Measurements from ENCODE around the gene ZBTB40.
A peak's percentile ranks its signal among the peaks of the same experiment; 100 is the strongest.

The ZBTB40 gene

DNA sequence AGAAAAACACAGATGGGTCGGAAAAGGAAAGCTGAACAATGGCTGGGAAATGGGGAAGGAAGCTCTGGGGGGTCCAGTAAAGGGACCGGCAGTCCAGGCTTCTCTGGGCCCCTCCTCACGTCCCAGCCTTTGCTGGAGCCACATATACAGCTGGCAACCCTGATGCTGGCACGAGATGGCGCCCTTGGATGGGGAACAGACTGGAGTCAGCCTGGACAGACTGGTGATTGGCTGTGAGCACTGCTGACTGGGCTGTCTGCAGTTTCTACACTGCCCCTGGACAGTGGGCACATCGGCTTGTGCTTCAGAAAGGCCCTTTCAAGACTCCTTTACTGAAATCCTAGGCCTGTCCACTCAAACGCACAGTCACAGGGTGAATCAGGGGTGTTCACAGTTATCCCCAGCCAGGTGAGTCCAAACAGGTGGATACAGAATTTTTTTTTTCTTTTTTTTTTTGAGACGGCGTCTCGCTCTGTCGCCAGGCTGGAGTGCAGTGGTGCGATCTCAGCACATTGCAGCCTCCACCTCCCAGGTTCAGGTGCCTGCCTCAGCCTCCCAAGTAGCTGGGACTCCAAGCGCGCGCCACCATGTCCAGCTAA lies 31.1 kb upstream of the ZBTB40 start:
- TF ChIP-seq, protein P1, sequence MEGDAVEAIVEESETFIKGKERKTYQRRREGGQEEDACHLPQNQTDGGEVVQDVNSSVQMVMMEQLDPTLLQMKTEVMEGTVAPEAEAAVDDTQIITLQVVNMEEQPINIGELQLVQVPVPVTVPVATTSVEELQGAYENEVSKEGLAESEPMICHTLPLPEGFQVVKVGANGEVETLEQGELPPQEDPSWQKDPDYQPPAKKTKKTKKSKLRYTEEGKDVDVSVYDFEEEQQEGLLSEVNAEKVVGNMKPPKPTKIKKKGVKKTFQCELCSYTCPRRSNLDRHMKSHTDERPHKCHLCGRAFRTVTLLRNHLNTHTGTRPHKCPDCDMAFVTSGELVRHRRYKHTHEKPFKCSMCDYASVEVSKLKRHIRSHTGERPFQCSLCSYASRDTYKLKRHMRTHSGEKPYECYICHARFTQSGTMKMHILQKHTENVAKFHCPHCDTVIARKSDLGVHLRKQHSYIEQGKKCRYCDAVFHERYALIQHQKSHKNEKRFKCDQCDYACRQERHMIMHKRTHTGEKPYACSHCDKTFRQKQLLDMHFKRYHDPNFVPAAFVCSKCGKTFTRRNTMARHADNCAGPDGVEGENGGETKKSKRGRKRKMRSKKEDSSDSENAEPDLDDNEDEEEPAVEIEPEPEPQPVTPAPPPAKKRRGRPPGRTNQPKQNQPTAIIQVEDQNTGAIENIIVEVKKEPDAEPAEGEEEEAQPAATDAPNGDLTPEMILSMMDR (IDR thresholded peaks at IDR 0.05; ENCODE audit: poor library complexity, severe bottlenecking) = peak; percentile 79
- Histone ChIP-seq H3K36me3 (ENCODE audit: low read depth) (no peaks in the 10 kb centered on the region), H3K4me1 (ENCODE audit: insufficient read depth, poor library complexity, severe bottlenecking) (no peaks in the 10 kb centered on the region), H3K4me3 (ENCODE audit: severe bottlenecking) (no peak overlapping the region), H3K9me3 (ENCODE audit: severe bottlenecking) (no peaks in the 10 kb centered on the region), H3K27ac (ENCODE audit: poor library complexity, severe bottlenecking) (no peak overlapping the region), H3K27me3 (ENCODE audit: insufficient read depth, poor library complexity, severe bottlenecking) (no peaks in the 10 kb centered on the region)
- DNase-seq (ENCODE audit: low spot score) (no peak), ATAC-seq (ENCODE audit: low read depth) (peak; percentile 97)

DNA sequence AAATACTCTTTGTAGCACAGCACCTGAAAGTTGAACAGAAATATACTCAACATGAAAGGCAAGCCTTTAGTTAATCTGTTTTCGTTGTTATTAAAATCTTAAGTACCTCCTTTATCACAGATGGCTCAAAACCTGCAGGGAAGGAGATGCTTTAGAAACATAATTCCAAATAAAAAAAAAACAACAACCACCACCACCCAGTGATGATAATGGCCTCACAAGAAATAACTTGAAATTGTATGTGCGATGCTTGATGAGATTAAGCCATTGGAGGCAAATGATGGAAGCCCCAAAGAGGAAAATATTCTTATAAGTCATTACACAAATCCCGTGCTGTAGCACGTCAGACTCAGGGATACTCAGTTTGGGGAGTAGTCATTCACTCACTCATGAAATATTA lies 24.9 kb upstream of the ZBTB40 start:
- H3K27ac ChIP-seq (ENCODE audit: poor library complexity, severe bottlenecking) = no peak overlapping the region
- ATAC-seq (ENCODE audit: low read depth) (no peak), DNase-seq (ENCODE audit: low spot score) (no peak)
- no peaks in the 10 kb centered on the region for H3K27me3 ChIP-seq (ENCODE audit: insufficient read depth, poor library complexity, severe bottlenecking)
- no peaks in the 10 kb centered on the region for H3K4me1 ChIP-seq (ENCODE audit: insufficient read depth, poor library complexity, severe bottlenecking)
- no peaks in the 10 kb centered on the region for H3K9me3 ChIP-seq (ENCODE audit: severe bottlenecking)
- TF ChIP-seq, protein P1 (IDR thresholded peaks at IDR 0.05; ENCODE audit: poor library complexity, severe bottlenecking) = no peak
- H3K36me3 ChIP-seq (ENCODE audit: low read depth) = no peaks in the 10 kb centered on the region
- no peak overlapping the region for H3K4me3 ChIP-seq (ENCODE audit: severe bottlenecking)

DNA sequence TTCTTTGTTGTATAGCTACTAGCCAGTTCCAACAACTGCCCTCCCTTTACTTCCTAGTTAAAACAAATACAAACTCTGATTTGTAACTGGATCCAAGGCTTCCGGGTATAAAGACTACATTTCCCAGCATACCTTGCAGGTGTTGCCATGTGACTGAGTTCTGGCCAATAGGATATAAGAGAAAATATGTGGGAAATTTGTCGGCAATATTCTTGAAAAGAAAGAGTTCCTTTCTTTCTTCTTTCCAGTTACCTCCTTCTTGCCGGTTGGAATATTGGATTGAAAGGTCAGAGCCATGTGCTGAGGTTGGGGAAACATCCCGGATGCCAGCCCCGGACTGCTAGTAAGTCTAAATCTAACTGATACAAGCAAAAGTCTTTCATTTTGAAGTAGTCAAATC lies 23.0 kb upstream of the ZBTB40 start:
- TF ChIP-seq, protein P1 (IDR thresholded peaks at IDR 0.05; ENCODE audit: poor library complexity, severe bottlenecking) = no peak
- no peaks in the 10 kb centered on the region for H3K27me3 ChIP-seq (ENCODE audit: insufficient read depth, poor library complexity, severe bottlenecking)
- peak overlapping the region; percentile 47 for H3K4me3 ChIP-seq (ENCODE audit: severe bottlenecking)
- H3K4me1 ChIP-seq (ENCODE audit: insufficient read depth, poor library complexity, severe bottlenecking) = no peaks in the 10 kb centered on the region
- no peak for DNase-seq (ENCODE audit: low spot score)
- no peaks in the 10 kb centered on the region for H3K36me3 ChIP-seq (ENCODE audit: low read depth)
- no peaks in the 10 kb centered on the region for H3K9me3 ChIP-seq (ENCODE audit: severe bottlenecking)
- peak; percentile 74; the same call in 2 of the 3 replicates for ATAC-seq (ENCODE audit: low read depth)
- no peak overlapping the region for H3K27ac ChIP-seq (ENCODE audit: poor library complexity, severe bottlenecking)

DNA sequence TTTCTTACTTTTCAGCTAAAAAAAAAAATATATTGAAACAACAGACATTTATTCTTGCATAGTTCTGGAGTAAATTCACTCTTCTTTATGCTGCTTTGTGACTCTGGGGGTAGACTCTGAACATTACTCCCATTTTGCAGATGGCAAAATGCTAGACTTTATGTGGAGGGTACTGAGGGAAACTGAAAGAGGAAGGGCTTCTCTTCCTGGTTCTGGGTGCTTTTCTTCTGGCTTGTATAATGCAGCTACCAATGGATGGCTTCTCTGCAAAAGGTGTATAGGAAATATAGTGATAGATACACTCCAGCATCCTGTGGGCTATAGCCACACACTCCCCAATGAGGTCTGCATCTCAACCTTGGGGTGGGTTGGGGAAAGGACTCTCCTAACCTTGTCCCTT lies 19.7 kb upstream of the ZBTB40 start:
- H3K36me3 ChIP-seq (ENCODE audit: low read depth) = no peaks in the 10 kb centered on the region
- no peak overlapping the region for H3K27ac ChIP-seq (ENCODE audit: poor library complexity, severe bottlenecking)
- no peaks in the 10 kb centered on the region for H3K9me3 ChIP-seq (ENCODE audit: severe bottlenecking)
- DNase-seq (ENCODE audit: low spot score) = no peak
- TF ChIP-seq, protein P1 (IDR thresholded peaks at IDR 0.05; ENCODE audit: poor library complexity, severe bottlenecking) = no peak
- H3K27me3 ChIP-seq (ENCODE audit: insufficient read depth, poor library complexity, severe bottlenecking) = peaks cover 4% of the 10 kb centered on the region
- ATAC-seq (ENCODE audit: low read depth) = no peak
- no peaks in the 10 kb centered on the region for H3K4me1 ChIP-seq (ENCODE audit: insufficient read depth, poor library complexity, severe bottlenecking)
- H3K4me3 ChIP-seq (ENCODE audit: severe bottlenecking) = no peak overlapping the region

DNA sequence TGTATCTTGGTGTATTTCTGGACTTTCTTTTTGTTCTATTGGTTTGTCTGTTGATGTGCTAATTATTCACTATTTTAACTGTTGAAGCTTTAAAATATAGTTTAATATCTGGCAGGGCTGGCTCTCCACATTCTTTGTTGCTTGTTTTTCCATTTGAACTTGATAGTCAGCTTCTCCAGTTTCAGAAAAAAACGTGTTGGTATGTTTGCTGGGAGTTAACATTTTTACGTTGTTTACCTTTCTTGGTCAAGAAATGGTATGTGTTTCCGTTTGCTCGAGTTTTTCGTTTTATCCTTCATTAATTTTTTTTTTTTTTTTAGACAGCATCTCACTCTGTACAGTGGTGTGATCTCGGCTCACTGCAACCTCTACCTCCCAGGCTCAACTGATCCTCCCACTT lies 16.9 kb upstream of the ZBTB40 start:
- Histone ChIP-seq H3K9me3 (ENCODE audit: severe bottlenecking) (peaks cover 6% of the 10 kb centered on the region), H3K27me3 (ENCODE audit: insufficient read depth, poor library complexity, severe bottlenecking) (peaks cover 4% of the 10 kb centered on the region), H3K4me1 (ENCODE audit: insufficient read depth, poor library complexity, severe bottlenecking) (no peaks in the 10 kb centered on the region), H3K27ac (ENCODE audit: poor library complexity, severe bottlenecking) (no peak overlapping the region), H3K36me3 (ENCODE audit: low read depth) (no peaks in the 10 kb centered on the region), H3K4me3 (ENCODE audit: severe bottlenecking) (no peak overlapping the region)
- no peak for DNase-seq (ENCODE audit: low spot score)
- TF ChIP-seq, protein P1 (IDR thresholded peaks at IDR 0.05; ENCODE audit: poor library complexity, severe bottlenecking) = no peak
- ATAC-seq (ENCODE audit: low read depth) = no peak

Measured in RWPE2 (cell line).